Superior temporal gyrus (tissue), 1 donor: Measurements from ENCODE around the gene CD82.
"Not testable (repeated sequence)": the region's sequence is repeated elsewhere in the genome, so short reads cannot be mapped to it uniquely, and the experiment has no call there.

Experiments used
- DNase-seq: peaks from one replicate; pipeline ENCODE4 v3.0.0-alpha.2; 2016; ENCODE audit errors: extremely low spot score

CD82 gene

DNA sequence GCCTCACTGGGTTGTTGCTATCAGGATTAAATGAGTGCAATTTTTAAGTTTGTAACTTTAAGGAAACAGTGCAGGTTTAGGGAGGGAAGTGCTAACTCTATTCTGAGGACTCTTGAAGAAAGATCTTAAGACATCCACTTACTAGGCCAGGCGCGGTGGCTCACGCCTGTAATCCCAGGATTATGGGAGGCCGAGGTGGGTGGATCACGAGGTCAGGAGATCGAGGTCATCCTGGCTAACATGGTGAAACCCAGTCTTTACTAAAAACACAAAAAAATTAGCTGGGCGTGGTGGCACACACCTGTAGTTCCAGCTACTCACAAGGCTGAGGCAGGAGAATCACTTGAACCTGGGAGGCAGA lies 5.5 kb upstream of the CD82 start:
- DNase-seq = not testable (repeated sequence)

DNA sequence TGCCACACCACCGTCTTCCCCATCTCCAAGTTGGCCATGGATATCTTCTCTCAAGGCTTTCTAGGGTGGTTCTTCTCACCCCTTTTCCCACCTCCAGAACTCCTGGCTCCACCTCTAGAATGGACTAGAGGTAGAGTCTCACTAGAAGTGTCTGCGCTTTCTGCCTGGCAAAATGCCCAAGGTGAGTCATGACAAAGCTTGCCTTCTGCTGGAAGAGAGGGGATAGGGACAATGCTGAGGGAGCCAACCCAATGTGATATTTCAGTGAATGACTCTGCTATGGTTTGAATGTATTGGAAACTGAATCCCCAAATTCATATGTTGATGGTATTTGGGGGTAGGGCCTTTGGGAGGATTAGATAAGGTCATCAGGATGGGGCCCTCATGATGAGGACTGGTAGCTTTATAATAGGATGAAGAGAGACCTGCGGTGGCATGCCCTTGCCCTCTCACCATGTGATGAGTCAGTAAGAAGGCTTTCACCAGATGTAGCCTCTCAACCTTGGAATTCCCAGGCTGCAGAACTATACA lies 4.1 kb upstream of the CD82 start:
- no peak for DNase-seq

DNA sequence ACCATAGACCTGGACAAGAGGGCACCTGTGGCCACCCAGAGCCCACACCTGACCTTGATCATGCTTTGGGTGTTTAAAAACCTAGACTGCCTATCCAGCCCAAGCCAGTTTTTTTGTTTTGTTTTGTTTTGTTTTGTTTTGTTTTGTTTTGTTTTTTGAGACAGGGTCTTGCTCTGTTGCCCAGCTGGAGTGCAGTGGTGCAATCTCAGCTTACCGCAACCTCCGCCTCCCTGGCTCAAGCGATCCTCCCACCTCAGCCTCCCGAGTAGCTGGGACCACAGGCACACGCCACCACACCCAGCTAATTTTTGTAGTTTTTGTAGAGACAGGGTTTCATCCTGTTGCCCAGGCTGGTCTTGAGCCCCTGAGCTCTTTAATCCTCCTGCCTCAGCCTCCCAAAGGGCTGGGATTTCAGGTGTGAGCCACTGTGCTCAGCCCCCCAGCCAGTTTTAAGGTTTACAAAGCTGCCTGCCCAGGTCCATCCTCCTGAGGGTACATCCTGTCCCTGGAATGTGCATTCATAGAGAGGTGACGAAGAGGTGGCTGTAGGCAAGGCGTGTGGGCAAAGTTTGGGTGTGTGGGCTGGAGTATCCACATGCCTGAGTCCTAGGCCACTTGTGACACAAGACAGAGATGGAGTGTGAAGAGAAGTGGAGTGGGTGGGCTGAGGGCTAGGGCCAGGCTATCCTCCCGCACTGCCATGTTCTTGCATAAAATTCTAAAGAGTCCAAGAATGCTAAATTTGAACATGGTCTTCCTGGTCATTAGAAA lies 3.3 kb upstream of the CD82 start:
- no peak for DNase-seq

DNA sequence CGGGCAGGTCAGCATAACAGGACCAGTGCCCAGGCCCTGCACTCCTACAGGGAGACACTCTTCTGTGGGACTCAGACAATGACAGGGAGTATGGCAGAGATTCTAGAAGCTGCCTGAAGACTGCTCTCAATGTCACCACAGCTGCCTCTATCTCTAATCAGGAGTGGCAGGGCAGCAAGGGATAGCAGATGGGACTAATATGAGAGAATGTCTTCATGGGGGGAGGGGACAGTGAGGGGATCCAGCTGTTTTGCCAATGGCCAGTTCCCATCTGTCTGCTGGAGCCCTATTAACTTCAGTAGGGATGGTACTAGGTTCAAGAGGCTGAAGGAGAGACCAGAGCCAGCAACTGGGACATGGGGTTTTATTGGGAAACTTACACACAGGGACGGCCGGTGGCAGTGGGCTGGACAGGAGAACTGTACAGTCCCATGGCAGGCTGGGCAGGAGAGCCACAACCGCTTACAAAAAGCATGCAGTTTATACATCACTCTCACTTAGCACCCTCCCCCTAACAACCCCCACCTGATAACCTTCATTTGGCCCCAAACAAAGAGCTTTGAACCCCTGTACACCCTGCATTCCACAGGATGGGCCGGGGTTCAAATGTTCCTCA lies 2.5 kb upstream of the CD82 start:
- DNase-seq = no peak

DNA sequence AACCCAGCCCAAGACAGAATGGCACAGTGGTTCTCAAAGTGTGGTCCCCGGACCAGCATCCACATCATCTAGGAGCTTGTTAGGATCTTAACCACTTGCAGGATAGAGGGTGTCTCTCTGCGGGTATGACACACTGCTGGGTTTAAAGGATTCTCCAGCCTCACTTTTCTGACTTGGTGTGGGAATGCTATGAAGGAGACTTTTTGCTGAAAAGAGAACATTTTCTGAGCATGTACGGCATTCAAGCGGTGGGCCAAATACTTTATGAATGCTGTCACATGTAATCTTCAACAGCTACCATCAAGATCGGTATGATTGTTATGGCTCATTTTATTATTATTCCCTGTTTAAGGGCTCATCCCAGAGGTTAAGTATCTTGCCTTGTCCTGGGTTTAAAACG lies 1.8 kb upstream of the CD82 start:
- DNase-seq = no peak

DNA sequence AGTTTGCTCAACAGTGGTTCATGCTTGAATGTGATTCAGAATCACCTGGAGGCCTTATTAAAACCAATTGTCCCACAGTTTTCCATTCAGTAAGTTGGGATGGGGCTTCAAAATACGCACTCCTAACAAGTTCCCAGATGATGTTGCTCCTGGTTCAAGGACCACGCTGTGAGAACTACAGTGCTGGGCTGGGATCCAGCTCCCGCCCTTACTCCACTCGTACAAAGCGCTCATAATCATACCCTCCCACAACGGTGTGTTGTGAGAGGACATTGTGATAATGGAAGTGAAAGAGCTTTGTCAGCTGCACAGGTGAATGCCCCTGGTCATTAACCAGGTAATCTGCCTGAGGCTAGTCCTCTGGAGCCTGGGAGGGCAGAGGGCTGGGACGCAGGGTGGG lies 1.3 kb upstream of the CD82 start:
- no peak for DNase-seq

DNA sequence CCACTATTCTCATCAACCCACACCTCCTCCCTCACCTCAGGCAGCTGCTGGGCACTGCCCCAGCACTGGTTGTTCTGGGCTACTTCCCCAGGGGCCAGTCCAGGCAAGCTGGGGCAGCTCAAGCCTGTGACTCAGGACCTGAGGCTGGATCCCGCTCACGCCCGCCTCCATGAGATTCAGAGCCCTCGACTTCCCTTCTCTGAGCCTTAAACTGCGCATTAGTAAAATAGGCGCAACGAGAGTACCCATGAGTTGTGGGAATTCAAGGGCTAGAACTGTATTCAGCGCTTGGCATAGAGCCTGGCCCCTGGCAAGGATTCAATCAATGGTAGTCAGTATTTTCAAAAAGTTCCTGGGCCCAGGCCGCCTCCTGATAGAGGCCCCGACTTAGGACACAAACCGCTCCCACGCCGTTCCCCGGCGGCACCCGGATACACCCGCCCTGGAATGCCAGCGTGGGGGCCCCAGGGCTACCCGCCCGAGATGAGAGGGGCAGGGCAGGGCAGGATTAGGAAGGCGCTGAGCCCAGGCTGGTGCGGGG lies 723 bp upstream of the CD82 start:
- no peak for DNase-seq

DNA sequence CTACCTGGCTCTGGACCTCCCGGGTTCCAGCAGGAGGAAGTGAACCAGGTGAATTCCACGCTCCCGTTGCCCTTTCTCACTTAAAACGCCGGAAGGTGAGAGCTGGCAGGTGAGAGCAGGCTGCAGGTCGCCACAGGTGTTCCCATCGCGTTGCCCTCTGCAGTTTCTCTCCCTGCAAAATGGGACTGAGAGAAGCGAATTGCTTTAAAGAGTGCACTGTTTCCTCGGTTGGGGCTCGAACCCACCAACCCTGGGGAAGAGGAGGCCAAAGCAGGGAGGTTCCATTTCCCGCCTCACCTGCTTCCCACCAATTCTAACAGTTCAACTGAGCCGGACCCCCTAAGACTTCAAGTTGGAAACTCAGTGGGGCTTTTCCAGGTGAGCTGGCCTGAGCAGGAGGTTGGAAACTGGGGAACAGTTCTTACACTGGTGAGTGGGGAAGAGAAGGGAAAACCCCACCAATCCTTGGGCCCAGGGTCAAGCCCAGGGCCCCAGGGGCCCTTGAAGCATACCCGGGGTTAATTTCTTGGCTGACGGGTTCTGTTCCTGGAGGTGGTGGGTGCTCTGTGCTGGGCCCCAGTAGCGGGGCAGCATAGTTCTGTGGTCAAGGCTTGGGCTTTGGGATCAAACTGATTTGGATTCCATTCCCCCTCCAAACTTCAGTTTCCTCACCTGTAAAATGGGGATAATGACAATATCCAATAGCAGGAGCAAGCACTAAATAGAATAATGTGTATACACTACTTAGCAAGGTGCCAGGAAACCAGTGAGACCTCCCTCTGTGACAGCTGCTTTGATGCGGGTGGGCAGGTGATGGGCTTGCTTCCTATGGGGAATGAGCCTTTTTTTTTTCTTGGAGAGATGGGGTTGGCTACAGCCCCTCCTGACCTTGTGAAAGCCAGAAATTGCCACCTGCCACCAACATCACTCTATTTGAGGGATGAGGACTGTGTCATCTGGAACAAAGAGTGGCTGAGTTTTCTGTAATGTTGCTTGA lies 788 bp downstream of the CD82 start:
- no peak for DNase-seq

DNA sequence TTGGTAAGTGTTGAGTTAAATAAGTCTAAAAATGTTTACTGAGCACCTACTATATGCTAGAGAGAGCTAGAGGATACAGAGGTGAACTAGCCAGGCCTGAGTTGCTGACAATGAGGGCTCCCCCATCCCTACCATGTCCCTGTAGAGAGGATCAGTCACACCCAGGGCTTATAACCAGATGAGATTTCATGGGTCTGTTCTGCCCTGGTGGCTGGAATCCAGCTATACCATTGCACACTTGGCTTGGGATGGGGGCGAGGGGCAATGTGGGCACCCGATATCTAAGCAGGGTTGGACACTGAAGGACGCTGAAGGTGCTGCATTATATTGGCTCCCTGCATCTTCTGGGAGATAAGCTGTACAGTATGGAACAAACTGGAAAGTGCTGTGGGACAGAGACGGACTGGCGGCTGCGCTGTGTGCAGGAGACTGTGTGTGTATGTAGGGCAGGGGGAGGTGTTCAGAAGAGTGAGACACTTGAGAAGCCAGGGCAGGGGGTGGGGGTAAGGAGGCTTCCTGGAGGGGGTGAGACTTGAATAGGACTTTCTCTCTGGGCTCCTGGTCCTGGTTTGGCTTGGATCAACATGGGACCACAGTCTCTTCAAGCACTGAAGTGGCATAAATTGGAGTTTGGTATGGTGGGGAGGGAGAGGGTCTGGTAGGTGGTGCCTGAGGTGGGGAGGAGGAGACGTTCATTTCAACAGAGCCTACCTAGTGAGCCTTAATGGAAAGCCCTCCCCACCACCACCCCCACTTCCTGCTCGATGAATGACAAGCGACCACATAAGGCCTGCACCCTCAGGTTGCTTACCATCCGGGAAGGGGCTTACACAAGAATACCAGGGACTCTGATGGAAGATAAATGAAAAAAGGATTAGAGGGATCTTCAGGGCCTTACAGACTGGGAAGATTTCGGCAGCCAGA lies 1.8 kb downstream of the CD82 start:
- no peak for DNase-seq

DNA sequence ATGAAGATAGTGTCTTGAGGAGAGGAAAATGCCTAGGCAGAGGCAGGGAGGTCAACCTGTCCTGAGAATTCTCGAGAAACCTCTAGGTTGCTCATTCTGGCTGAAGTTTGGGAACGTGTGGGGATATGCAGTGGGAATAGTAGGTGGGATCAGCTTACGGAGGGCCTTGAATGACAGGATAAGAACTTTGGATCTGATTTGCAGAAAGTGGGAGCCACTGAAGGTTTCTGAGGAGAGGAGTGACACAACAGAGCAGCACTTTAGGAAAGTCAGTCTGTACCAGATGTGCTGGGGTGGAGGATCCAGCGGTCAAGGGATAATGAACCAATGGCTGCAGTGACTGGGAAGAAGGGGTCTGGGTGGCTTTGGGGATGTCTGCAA lies 2.4 kb downstream of the CD82 start:
- DNase-seq = no peak

DNA sequence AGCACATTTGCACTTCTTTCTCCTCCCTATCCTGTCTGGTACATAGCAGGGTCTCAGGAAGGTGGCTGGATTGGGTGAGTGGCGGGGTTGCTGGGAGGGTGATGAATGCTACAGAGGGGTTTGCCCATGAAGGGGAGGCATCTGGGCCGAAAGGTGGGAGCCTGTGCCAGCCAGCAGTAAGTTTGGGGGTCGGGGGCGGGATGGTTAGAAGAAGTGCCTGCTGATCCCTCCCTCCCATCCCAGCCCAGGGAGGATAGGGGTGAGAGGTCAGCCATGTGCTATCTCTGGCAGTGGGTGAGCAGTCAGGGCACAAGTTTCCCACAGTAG lies 2.8 kb downstream of the CD82 start:
- no peak for DNase-seq

DNA sequence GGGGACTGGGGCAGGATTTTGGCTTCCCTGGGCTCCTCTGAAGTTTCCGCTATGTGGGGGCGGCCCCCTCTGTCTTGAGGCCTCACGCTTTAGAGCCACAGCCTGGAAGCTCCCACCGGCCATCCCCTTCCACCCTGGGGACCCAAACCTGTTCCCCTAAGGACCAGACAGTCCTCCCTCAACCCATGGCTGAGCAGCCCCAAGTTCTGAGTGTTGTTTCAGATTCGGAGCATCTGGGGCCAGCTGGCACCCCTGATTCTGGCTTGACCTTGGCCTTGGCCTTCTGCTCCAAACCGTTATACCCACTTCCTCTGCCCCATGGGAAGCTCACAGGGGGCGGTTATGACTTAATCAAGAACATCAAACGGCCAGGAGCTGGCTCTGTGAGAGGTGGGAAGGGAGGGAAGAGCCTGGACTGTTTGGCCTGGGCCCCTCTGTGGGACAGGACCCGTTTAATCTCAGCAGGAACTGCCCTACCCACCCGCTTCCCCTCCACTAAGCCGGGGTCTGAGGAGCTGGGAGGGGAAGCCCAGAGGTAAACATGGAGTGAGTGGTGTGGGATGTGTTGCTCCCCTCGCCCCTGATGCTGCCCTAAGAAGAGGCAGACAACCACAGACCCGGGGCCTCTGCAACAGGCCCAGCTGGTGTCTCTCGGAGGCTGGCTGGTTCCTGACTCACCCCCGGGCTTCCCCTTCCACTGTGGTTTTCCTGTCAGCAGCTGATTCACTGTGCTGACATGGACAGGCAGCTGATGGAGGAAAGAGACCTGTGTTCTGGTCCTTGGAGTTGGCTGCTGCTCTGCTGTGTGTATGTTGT lies 3.4 kb downstream of the CD82 start:
- no peak for DNase-seq

DNA sequence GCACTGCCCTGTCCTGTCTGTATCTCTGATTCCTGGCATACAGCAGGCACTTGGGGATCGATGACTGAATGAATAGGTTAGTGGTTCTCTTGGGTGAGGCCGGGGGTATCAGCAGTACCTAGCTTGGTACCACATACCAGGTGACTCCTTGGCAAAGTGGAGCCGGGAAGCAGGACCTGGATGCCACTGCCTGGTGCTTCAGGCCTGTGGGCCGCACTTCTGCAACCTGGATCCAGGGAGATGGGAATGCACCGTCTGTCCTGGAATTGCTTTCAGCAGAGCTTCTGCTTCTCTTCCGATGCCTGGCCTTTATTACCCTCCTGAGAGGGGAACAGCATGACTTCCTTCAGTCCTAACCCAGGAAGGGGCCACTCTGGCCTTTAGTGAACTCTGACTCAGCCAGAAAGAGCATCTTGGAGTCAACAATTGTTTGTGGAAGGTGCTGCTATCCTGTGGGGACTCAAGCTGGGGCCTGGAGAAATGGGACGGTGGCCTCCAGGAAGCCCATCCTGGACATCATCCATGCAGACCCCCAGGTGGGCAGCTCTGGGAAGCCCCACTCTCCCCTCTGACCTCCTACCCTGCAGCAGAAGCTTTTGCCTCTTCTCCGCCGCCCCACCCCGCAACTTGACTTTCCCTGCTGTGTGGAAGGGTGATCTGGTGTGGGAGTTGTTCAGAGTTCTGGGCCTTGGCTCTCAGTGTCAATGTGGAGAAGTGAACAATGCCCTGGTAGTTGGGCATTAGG lies 5.1 kb downstream of the CD82 start:
- no peak for DNase-seq

DNA sequence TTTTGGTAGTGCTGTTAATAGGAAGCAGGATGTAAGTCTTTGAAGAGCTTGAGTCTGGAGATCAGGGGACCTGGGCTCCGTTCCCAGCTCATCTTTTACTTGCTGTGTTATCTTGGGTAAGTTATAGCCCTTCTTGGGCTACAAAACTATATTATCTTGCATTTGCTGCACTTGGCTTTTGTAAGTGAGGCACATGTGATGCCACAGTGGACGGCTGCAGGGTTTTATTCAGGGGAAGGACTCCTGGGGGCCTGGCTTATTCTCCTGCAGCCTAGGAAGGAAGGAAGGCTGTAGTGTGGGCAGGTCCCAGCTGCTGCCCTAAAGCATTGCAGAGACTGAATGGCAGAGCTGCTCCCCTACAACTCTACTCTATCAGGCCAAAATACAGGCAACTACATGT lies 6.4 kb downstream of the CD82 start:
- DNase-seq = no peak

DNA sequence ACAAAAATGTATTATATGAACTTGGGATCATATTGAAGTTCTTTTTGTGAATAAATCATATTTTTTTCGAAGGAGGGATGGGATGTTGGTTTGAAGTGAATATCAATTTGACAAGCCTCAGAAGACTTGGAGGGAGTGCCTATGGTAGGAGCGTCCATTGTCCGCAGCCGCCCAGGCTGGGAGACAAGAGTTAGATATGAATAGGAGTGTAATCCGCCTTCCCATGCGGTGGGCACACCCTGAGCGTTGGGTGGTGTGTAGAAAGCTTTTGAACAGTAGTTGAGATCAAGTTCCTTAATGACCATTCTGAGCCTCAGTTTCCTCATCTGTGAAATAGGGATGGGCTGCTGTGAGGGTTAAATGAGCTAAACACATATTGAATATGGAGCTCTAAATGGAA lies 7.0 kb downstream of the CD82 start:
- DNase-seq = no peak

DNA sequence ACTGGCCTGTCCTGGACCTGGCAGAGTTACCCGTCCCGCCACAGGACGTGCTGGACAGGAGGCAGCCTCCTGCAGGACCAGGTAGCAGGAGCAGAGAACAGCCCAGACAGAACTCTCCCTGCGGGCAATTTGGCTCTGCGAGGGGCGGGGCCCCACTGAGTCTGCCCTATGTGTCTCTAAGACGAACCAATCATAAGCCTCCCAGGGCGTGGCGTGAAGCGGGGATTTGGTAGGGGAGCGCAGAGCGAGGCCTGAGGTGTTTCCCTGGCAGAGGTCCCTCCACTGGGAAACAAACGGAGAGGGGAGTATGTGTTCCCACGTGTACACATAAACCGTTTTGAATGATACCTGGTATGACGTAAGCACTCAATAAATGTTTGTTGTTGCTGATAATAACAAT lies 7.4 kb downstream of the CD82 start:
- DNase-seq = no peak

DNA sequence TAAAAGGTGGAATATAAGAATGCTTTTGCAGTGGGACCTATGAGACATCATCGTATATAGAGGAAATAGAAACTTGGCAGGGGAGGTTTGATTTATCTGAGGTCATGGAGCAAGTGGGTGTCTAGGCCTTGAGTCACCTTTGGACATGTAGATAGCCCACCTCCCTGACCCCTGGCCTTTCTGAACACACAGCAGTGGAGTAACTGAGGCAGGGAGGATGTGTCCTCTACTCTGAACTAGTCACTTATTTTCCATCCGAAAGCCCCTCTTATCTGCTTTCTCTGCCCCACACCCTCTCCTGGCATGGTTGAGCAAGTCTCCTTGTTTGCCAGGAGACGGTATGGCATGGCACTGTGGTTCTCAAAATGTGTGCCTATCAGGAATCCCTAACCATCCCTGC lies 7.9 kb downstream of the CD82 start:
- no peak for DNase-seq

DNA sequence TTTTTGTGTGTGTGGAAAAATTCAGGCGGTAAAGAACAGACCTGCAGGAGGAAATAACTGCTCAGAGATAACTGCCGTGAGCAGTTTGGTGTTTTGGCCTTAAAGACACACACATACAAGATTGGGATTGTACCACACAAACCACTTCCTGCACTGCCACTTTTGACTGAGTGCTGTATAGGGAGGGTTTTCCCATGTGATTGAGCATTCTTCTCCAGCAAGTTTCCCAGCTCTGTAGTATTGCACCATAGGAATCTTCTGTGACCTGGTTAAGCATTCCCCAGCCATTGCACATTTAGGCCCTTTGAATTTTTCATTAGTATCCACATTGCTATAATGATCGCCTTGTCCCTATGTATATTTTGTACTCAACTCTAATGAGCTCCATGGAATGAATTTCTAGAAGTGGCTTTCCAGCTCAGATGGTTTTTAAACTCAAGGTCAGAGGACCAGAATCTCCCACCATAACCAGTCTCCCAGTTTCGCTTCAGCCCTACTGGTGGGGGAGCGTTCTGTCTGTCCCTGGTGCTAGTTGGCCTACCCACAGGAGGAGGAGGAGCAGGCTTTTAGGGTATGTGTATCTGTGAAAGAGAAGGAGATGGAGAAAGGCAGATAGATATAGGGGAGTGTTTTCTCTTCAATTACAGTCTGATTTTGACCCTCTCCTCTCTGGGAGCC lies 9.3 kb downstream of the CD82 start:
- no peak for DNase-seq

DNA sequence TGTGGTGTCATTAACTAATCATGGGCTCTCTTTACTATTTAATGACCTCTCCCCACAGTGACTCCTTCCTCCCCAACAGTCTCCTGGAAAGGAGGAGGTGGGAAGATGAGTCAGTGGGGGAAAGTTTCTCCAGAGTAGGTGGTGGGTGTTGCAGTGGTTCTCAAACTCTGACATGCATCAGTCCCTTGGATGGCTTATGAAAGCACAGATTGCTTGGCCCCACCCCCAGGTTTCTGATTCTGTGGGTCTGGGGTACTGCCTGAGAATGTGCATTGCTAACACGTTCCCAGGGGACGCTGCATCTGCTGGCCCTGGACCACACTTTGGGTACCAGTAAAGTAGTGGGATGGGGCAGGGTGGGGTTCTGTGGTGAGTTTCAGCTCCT lies 9.8 kb downstream of the CD82 start:
- DNase-seq = no peak
